NCI-H2227 (cell line): Measurements from ENCODE around the gene KRTAP12-2.

ENCODE experiments used
- DNase-seq: peaks from one replicate; lab custom pipeline; 2025; ENCODE audit not compliant: unreplicated experiment; lab: John Stamatoyannopoulos, UW

KRTAP12-2 gene

GRCh38 chr21:44666401-44667320 lies at the start of gene KRTAP12-2:
TSS of gene KRTAP12-2 (minus strand) at chr21:44666927. CDS start at chr21:44666886, 41 bp downstream.
- DNase-seq: no peak

GRCh38 chr21:44714905-44715304 lies 48.2 kb upstream of the KRTAP12-2 start:
- DNase-seq: no peak

- DNase-seq: no peak
These were observed 47.1 kb upstream of the KRTAP12-2 start for GRCh38 chr21:44713846-44714245.

GRCh38 chr21:44713130-44713529 lies 46.4 kb upstream of the KRTAP12-2 start:
- no peak for DNase-seq

- no peak for DNase-seq
These were observed 45.7 kb upstream of the KRTAP12-2 start for GRCh38 chr21:44712203-44713028.

- DNase-seq: peak; percentile 24
These were observed 44.8 kb upstream of the KRTAP12-2 start, which contains the start of gene TSPEAR for GRCh38 chr21:44711327-44712202. TSS of gene TSPEAR (minus strand) at chr21:44711572. CDS start at chr21:44711514, 58 bp downstream.

GRCh38 chr21:44710756-44711326 lies 44.1 kb upstream of the KRTAP12-2 start:
- no peak for DNase-seq

- DNase-seq: no peak
These were observed 43.6 kb upstream of the KRTAP12-2 start for GRCh38 chr21:44710294-44710665.

- DNase-seq: no peak
These were observed 42.9 kb upstream of the KRTAP12-2 start for GRCh38 chr21:44709426-44710293.

- DNase-seq: no peak
These were observed 42.2 kb upstream of the KRTAP12-2 start for GRCh38 chr21:44708866-44709425.

GRCh38 chr21:44708213-44708865 lies 41.6 kb upstream of the KRTAP12-2 start:
- no peak for DNase-seq

- DNase-seq: no peak
These were observed 40.2 kb upstream of the KRTAP12-2 start for GRCh38 chr21:44706706-44707581.

- DNase-seq: no peak
These were observed 39.4 kb upstream of the KRTAP12-2 start for GRCh38 chr21:44706026-44706705.

- no peak for DNase-seq
These were observed 37.9 kb upstream of the KRTAP12-2 start for GRCh38 chr21:44704636-44705001.

GRCh38 chr21:44703731-44704635 lies 37.3 kb upstream of the KRTAP12-2 start:
- no peak for DNase-seq
